PFSK-1 (cell line): ENCODE data around the gene EI24.

ENCODE experiments used
- POLR2AphosphoS5 ChIP-seq: IDR thresholded peaks from 2 replicates; pipeline ENCODE4 v1.6.1; 2012; ENCODE audit warnings: low read depth, mild to moderate bottlenecking, control low read depth, low read length, moderate library complexity
- SIN3A ChIP-seq: IDR thresholded peaks from 2 replicates; pipeline ENCODE4 v1.6.1; 2012; ENCODE audit warnings: mild to moderate bottlenecking, low read length, moderate library complexity, borderline replicate concordance; ENCODE audit not compliant: insufficient read depth
- TAF1 ChIP-seq: IDR thresholded peaks from 2 replicates; pipeline ENCODE4 v1.6.1; 2012; ENCODE audit warnings: low read length, control low read depth, borderline replicate concordance; ENCODE audit not compliant: insufficient read depth

DNA sequence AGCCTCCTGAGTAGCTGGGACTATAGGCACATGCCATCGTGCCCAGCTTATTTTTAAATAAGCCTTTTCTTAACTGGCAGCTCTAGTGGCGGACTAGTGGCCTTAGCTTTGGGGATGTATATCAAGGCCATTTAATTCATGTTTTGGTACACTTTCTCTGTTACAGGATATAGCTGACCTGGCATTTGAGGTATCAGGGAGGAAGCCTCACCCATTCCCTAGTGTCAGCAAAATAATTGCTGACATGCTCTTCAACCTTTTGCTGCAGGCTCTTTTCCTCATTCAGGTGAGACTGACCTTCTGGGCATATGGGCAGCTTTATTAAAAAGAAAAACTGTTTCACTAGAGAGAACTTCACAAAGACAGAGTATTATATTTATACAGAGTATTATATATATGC is 9.5 kb downstream of the EI24 start:
- TF ChIP-seq TAF1 (no peak), POLR2AphosphoS5 (no peak), SIN3A (no peak)
